ENCODE measurements around the gene FAAP100.

Gene FAAP100

DNA sequence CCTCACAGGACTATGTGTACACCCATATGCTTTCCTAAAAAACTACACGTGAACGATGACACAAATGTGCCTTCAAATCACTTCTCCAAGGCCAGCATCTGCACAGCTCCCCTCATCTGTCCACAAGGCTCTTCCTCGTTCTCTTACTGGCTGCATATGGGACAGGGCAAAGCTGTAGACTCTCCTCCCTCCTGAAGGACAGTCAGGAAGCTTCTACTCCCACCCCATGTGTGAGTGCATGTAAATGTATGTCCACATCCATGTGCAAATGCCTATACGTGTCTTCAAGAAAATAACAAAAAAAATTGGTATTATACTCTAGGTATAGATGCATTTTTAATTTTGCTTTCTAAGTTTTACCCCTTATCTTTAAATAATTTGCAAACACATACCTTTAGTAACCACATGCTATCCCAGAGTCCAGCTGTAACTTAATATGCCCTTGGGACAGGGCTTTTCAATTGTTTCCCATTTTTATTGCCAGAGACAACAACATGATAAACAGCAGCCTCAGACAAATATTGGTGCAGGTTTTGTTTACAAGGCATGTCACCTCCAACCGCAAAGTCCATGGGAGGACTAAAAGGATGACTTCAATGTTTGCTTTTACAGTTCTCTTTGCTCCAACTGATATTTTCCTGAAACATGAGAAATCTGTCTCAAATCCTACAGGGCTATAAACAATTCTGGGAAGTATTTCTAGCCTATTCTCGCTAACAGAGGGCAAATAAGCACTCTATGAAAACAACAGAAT lies 31.6 kb upstream of the FAAP100 start:
- DNase-seq (ENCODE audit: insufficient read length, low spot score), result no peak
- TF ChIP-seq SPI1 (IDR thresholded peaks at IDR 0.05; ENCODE audit: low read depth, low read length) (no peak), POU2F2 (IDR thresholded peaks at IDR 0.05; ENCODE audit: low read depth, low read length) (no peak)
- FAIRE-seq, result no peak

DNA sequence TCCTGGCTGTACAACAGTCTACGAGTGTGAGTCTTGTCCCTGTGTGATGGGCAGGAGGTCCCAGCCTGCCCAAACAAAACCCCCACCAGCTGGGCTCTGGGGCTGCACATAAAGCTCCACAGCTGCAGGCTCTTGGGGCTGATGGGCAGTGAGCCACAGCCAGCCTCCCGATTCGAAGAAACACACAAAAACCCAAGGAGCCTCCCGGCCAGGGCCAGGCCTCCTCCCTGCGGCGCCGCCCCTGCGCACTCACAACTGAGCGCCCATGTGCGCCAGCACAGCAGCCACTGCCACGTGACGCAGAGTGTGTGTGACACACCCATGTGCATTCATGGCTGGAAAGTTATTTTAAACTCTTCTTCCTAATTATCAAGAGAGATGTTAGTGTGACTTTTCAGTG lies 30.6 kb upstream of the FAAP100 start:
- TF ChIP-seq POU2F2 (IDR thresholded peaks at IDR 0.05; ENCODE audit: low read depth, low read length), result no peak
- TF ChIP-seq TAF1 (IDR thresholded peaks at IDR 0.05; ENCODE audit: low read depth, low read length), result no peak
- TF ChIP-seq POLR2AphosphoS5 (IDR thresholded peaks at IDR 0.05; ENCODE audit: low read depth, low read length), result no peak
- no peak for TF ChIP-seq SPI1 (IDR thresholded peaks at IDR 0.05; ENCODE audit: low read depth, low read length)
- TF ChIP-seq POLR2A (IDR thresholded peaks at IDR 0.05; ENCODE audit: low read depth, low read length), result no peak
- TF ChIP-seq PAX5 (IDR thresholded peaks at IDR 0.05; ENCODE audit: insufficient read depth, low read length, severe bottlenecking), result no peak
- no peak for FAIRE-seq
- no peak for DNase-seq (ENCODE audit: insufficient read length, low spot score)

DNA sequence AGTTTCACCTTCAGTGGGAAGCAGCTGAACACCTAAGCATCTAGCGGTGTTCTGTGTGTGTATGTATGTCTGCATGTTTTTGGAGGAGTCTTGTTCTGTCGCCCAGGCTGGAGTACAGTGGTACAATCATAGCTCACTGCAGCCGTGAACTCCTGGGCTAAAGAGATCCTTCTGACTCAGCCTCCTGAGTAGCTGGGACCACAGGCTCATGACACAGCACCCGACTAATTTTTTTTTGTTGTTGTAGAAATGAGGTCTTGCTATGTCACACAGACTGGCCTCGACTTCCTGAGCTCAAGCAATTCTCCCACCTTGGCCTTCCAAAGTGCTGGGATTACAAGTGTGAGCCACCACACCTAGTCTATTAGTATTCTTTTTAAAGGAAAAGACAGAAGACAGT lies 30.2 kb upstream of the FAAP100 start:
- FAIRE-seq (no peak), DNase-seq (ENCODE audit: insufficient read length, low spot score) (no peak)
- TF ChIP-seq PAX5 (IDR thresholded peaks at IDR 0.05; ENCODE audit: insufficient read depth, low read length, severe bottlenecking) (no peak), POLR2AphosphoS5 (IDR thresholded peaks at IDR 0.05; ENCODE audit: low read depth, low read length) (no peak), SPI1 (IDR thresholded peaks at IDR 0.05; ENCODE audit: low read depth, low read length) (no peak), TAF1 (IDR thresholded peaks at IDR 0.05; ENCODE audit: low read depth, low read length) (no peak), POU2F2 (IDR thresholded peaks at IDR 0.05; ENCODE audit: low read depth, low read length) (no peak), POLR2A (IDR thresholded peaks at IDR 0.05; ENCODE audit: low read depth, low read length) (no peak)

DNA sequence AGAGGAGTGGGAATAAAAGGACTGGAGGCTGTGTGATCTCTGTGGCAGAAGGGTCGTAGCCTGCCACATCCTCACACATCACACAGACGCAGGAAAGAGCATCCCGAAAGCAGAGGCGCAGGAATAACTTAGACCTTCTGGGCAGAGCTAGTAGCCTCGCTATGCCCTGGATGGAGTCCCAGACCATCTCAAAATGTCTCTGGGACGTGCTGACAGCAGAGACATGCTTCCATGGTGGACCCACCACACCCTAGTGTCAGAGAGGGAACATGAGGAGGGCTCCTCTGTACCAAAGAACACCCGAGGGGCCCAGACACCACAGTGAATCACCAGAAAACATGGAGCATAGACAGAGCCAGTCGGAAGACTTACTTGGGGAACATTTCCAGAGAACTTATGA lies 29.6 kb upstream of the FAAP100 start:
- TF ChIP-seq POU2F2 (IDR thresholded peaks at IDR 0.05; ENCODE audit: low read depth, low read length) (no peak), PAX5 (IDR thresholded peaks at IDR 0.05; ENCODE audit: insufficient read depth, low read length, severe bottlenecking) (no peak), POLR2AphosphoS5 (IDR thresholded peaks at IDR 0.05; ENCODE audit: low read depth, low read length) (no peak), TAF1 (IDR thresholded peaks at IDR 0.05; ENCODE audit: low read depth, low read length) (no peak), POLR2A (IDR thresholded peaks at IDR 0.05; ENCODE audit: low read depth, low read length) (no peak), SPI1 (IDR thresholded peaks at IDR 0.05; ENCODE audit: low read depth, low read length) (no peak)
- DNase-seq (ENCODE audit: insufficient read length, low spot score) (no peak), FAIRE-seq (no peak)

DNA sequence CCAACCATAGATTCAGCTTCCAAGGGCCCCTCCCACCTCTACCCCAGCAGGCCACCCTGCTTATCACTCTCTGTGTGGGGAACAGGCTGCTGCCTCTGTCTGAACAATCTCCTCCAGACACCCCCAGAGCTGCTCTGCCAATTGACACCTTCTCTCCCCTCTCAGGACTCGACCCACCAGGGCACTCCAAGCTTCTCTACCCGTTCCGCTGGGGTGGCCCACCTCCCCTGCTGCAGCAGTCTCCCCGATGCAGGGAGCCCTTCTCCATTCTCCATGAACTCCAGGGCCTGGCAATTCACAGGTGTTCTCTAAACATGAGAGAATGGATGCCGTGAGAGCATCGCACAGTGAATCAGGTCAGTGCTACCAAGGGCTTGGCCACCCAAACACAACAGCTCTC lies 28.3 kb upstream of the FAAP100 start:
- DNase-seq (ENCODE audit: insufficient read length, low spot score) (no peak), FAIRE-seq (no peak)
- TF ChIP-seq PAX5 (IDR thresholded peaks at IDR 0.05; ENCODE audit: insufficient read depth, low read length, severe bottlenecking) (no peak), TAF1 (IDR thresholded peaks at IDR 0.05; ENCODE audit: low read depth, low read length) (no peak), POLR2AphosphoS5 (IDR thresholded peaks at IDR 0.05; ENCODE audit: low read depth, low read length) (no peak), POLR2A (IDR thresholded peaks at IDR 0.05; ENCODE audit: low read depth, low read length) (no peak), SPI1 (IDR thresholded peaks at IDR 0.05; ENCODE audit: low read depth, low read length) (no peak), POU2F2 (IDR thresholded peaks at IDR 0.05; ENCODE audit: low read depth, low read length) (no peak)

DNA sequence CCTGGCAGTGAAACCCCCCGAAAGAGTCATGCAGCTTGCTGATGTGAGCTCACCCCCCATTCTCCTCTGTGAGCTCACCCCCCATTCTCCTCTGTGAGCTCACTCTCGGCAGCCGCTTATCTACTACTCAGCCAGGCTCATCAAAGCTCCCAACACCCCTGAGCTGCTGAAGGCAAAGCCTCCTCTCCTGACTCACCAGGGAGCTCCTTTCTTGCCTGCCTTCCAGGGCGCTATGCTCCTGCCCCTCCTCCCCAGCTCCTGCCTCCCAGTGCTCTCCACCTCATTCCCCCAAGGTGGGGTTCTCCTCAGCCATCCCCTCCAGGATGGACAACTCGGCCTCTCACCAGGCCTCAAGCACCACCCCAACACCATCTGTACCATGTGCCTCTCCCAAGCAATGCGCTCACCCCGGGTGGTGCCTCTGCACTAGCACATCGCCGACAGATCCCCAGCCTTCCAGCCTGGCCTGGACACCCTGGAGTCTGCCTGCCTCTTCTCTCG lies 27.7 kb upstream of the FAAP100 start:
- no peak for FAIRE-seq
- no peak for DNase-seq (ENCODE audit: insufficient read length, low spot score)
- TF ChIP-seq POLR2AphosphoS5 (IDR thresholded peaks at IDR 0.05; ENCODE audit: low read depth, low read length) (no peak), SPI1 (IDR thresholded peaks at IDR 0.05; ENCODE audit: low read depth, low read length) (no peak), POU2F2 (IDR thresholded peaks at IDR 0.05; ENCODE audit: low read depth, low read length) (no peak), POLR2A (IDR thresholded peaks at IDR 0.05; ENCODE audit: low read depth, low read length) (no peak), PAX5 (IDR thresholded peaks at IDR 0.05; ENCODE audit: insufficient read depth, low read length, severe bottlenecking) (no peak), TAF1 (IDR thresholded peaks at IDR 0.05; ENCODE audit: low read depth, low read length) (no peak)

DNA sequence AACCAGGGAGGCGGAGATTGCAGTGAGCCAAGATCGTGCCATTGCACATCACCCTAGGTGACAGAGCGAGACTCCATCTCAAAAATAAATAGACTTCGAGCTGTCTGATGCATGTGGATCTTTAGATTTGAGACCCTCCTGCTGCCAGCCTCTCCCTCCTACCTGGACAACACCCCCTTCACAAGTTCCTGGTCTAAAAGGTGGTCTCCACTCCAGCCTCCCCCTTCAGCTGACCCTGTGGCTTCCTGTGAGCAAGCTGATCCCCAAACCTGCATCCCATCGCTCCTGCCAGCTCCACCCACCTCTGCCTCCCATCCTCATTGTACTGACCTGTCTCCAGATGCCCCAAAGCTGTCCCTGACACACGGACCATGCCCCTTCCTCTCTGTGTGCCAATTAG lies 27.1 kb upstream of the FAAP100 start:
- DNase-seq (ENCODE audit: insufficient read length, low spot score) (no peak), FAIRE-seq (no peak)
- TF ChIP-seq PAX5 (IDR thresholded peaks at IDR 0.05; ENCODE audit: insufficient read depth, low read length, severe bottlenecking) (no peak), POLR2A (IDR thresholded peaks at IDR 0.05; ENCODE audit: low read depth, low read length) (no peak), TAF1 (IDR thresholded peaks at IDR 0.05; ENCODE audit: low read depth, low read length) (no peak), POLR2AphosphoS5 (IDR thresholded peaks at IDR 0.05; ENCODE audit: low read depth, low read length) (no peak), POU2F2 (IDR thresholded peaks at IDR 0.05; ENCODE audit: low read depth, low read length) (no peak), SPI1 (IDR thresholded peaks at IDR 0.05; ENCODE audit: low read depth, low read length) (no peak)

DNA sequence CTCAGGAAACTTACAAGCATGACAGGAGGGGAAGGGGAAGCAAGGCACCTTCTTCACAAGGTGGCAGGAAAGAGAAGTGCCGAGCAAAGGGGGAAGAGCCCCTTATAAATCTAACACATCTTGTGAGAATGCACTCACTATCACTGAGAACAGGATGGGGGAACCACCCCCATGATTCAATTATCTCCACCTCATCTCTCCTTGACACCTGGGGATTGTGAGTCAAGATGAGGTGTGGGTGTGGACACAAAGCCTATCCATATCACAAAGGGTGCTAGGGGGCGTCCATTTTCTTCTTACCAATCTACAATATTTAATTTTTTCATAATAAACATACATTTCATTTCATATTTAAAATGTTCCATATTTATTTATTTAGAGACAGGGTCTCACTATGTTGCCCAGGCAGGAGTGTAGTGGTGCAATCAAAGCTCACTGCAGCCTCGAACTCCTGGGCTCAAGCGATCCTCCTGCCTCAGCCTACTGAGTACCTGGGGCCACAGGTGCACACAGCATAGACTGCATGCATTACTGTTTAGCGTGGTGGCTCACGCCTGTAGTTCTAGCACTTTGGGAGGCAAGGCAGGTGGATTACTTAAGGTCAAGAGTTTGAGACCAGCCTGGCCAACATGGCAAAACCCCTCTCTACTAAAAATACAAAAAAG lies 26.5 kb upstream of the FAAP100 start:
- no peak for DNase-seq (ENCODE audit: insufficient read length, low spot score)
- TF ChIP-seq POLR2A (IDR thresholded peaks at IDR 0.05; ENCODE audit: low read depth, low read length), result no peak
- no peak for TF ChIP-seq PAX5 (IDR thresholded peaks at IDR 0.05; ENCODE audit: insufficient read depth, low read length, severe bottlenecking)
- TF ChIP-seq SPI1 (IDR thresholded peaks at IDR 0.05; ENCODE audit: low read depth, low read length), result no peak
- no peak for TF ChIP-seq TAF1 (IDR thresholded peaks at IDR 0.05; ENCODE audit: low read depth, low read length)
- no peak for TF ChIP-seq POLR2AphosphoS5 (IDR thresholded peaks at IDR 0.05; ENCODE audit: low read depth, low read length)
- TF ChIP-seq POU2F2 (IDR thresholded peaks at IDR 0.05; ENCODE audit: low read depth, low read length), result no peak
- no peak for FAIRE-seq

DNA sequence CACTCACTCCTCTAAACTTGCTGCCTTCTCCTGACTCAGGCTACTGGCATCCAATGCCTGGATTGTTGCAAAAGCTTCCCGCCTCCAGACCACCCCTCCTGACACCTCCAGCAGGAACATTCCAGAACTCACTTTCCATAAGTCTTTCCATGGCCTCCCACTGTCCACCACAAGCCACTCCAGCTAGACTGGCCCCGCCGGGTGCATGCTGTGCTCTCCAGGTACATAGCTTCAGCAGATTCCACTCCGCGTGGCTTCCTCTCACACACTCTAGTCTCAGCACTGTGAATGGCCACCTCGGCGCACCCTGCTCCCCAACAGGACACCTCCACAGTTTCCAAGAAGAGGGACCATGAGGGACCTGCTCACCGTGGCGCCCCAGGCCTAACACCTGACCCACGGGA lies 25.9 kb upstream of the FAAP100 start:
- TF ChIP-seq POLR2AphosphoS5 (IDR thresholded peaks at IDR 0.05; ENCODE audit: low read depth, low read length), result no peak
- TF ChIP-seq POLR2A (IDR thresholded peaks at IDR 0.05; ENCODE audit: low read depth, low read length), result no peak
- TF ChIP-seq TAF1 (IDR thresholded peaks at IDR 0.05; ENCODE audit: low read depth, low read length), result no peak
- no peak for FAIRE-seq
- no peak for DNase-seq (ENCODE audit: insufficient read length, low spot score)
